GM19035 (cell line): ENCODE results near the gene FLOT1.
A peak's percentile ranks its signal among the peaks of the same experiment; 100 is the strongest.

Experiments
- ATAC-seq: cut with Tn5 transposase; IDR thresholded peaks from one replicate; pipeline ENCODE4 v1.9.1; 2021; ENCODE audit not compliant: unreplicated experiment

Gene FLOT1

GRCh38 chr6:30705620-30706019, 36.9 kb downstream of the FLOT1 start:
- ATAC-seq: no peak

DNA sequence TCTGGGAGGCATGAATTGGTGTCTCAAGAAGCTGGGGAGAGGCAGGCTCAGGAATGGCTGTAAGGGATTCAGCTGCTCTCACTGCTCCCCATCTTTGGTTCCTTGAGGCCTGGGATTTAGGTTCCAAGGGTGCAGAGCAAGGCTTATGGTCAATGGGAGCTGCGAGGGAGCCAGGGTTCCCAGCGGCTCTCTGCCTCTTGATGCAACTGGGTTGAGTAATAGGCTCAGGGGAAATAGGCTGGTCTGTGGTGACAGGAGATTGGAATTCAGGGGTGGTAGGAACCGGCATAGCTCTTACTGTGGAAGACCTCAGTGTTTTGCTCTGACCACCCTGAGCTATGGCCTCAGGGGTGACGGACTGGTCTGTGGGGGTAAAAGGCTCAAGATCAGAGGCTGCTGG, 38.7 kb downstream of the FLOT1 start:
- no peak for ATAC-seq

DNA sequence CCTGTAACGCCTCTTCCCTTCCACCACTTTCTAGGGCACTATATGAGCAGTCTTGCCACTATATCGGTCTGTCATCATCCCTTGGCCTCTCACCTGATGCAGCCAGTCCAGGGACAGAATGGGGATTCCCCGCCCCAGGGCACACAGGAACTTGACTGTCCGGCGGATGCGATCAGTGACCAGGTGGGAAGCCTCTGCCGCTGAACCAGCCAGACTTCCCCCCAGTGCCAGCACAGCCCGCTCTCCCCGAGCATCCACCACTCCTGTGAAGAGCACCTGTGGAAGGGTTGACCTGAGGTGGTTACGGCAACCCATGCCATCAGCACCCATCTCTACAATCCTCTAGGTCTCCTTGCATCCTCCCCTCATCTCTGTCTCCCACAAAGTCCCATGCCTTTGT, 39.5 kb downstream of the FLOT1 start:
- ATAC-seq: no peak

DNA sequence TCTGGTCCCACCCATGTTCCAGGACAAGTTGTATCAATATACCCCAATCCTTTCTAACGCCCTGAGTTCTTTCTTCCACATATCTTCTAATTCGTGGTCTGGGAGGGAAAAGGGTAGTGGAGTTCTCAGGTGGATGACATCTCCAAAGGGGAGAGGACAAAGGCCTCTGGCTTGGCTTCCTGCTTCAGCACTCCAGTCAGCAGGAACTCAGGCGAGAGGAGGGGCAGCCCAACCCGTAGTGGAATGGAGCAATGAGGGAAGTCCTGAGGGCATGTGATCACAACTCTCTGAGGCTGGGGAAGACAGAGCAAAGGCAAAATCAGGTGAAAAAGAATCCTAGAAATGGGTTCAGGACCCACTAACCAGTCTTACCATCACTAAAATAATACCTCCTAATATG, 42.1 kb downstream of the FLOT1 start:
- no peak for ATAC-seq

- ATAC-seq: no peak
Measured at GRCh38 chr6:30696432-30696831, 46.1 kb downstream of the FLOT1 start.

- no peak for ATAC-seq
Measured at GRCh38 chr6:30691208-30691847, 51.2 kb downstream of the FLOT1 start.

- ATAC-seq: no peak
Measured at GRCh38 chr6:30690403-30691207, 51.9 kb downstream of the FLOT1 start, which contains the start of gene NRM. Gene NRM, minus strand, starts transcription at chr6:30690984. Its CDS starts 10 bp downstream, at chr6:30690974.

- no peak for ATAC-seq
Measured at GRCh38 chr6:30689985-30690384, 52.5 kb downstream of the FLOT1 start.

DNA sequence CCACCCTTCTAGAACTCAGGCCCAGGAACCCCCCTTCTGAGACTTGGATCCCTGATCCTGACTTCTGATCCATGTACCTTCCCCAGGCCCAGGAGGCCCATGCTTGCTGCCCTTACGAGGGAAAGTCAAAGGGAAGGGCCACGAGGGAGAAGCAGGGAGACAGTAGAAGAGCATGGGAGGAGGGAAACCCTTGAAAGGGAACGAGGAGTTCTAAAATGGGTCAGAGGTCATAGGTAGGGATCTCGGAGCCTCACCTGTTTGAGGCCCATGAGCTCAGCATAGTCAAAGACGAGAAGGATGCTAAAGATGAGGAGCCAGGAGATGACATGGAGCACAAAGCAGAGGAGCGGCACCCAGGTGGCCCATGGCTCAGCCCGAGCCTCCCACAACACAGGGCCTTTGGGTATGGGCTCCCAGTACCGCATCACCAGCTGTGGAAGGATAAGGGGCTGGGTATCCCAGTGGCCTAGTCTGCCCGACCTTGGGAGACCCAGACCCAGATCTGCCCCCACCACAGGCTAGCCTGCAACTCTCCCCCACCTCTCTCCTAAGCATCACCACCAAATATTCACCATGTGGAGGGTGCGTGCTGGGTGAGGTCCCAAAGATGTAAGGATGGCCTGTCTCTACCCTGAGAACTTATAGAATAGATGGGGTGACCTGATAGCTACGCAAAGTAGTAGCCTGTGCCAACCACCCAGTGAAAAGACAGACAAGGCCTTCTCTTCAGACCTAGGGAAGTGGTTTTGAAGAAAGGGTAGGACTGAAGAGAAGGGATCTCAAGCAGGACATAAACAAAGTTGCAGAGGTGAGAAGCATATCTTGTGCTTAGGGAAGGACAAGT, 53.2 kb downstream of the FLOT1 start:
- no peak for ATAC-seq

DNA sequence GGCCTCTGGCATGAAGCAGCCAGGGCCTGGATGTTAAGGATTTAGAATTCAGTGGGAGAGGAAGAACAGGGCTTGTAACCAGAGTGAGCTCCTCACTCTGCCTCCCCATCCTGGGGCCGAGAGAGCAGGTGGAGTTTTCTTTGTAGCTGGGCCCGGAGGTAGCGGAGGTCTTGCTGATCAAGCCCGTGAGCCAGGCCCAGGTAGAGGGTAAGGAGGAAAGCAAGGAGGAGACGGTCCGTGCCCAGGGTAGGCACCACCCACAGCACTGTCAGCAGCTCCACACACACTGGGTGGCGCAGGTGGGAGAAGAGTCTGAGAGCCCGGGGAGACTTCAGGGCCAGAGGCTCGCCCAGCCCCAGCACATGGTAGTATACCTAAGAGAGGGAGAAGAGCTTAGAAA, 53.9 kb downstream of the FLOT1 start:
- no peak for ATAC-seq

DNA sequence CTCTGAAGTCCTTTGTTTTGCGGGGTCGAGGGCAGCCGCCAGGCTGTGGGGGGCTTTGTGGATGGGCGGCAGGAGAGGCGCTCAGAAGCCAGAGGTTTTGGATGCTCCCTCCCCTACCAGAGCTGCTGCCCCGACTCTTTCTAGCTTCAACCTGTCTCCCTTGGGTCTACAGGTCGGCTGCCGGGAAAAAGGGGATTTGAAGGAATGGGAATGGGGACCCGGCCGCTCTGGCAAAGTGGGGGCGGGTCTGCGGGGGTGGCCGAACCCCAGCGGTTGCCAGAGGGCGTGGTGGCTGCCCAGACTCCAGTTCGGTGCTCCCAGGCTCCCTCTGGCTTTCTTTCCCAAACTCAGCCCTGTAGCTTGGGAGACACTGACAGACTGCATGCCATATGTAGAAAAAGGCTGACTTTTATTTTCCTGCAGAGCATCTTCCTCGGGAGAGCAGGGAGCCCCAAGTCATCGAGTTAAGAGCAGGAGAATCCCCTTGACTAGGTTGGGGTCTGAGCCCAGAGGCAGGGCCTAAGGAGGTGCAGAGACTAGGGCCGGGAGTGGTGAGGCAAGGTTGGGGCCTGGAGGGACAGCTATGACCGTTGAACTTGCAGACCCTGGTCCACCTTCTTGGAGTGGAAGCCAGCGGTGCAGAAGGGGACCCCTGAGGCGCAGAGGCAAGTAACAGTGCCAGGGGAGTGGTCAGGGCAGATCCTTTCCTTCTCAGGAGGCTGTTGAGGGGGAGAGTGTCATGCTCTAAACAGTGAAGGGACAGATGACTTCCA, 54.6 kb downstream of the FLOT1 start:
- no peak for ATAC-seq

DNA sequence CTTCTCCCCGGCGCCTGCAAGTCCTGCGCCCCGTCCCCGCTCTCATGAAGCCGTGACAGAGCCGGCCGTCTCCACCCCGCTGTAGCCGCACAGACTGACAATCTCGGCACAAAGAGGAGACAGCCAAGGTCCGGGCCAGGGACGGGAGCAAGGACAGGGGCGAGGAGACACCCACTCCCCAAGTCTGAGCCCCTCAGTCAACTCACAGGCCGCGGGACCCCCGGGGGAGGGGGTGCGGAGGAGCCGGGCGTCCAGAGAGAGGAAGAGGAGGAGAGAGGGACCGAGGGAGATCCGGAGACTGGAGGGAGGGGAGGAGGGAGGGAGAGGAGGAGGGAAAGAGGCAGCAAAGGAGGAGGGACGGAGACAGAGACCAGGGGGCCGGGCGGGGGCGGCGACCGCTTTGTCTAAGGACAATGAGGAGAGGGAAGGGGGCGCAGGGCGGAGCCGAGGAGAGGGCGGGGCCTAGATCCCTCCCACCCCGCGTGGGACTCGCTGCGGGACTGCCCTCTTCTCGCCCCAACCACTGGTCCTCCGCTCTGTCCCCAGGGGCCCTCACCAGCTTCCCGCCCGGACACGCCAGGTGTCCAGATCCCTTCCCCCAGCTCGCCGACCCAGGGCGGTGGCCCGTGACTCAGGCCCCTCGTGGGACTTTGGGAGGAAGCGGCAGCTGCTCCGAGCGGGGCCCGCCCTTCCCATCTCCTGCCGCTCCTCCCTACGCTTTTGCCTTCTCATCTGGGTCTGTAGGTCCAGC, 55.4 kb downstream of the FLOT1 start:
- ATAC-seq: peak; percentile 35

GRCh38 chr6:30686009-30686907, 56.2 kb downstream of the FLOT1 start, which contains the start of gene PPP1R18:
Gene PPP1R18, minus strand, starts transcription at chr6:30686645. Its CDS starts 627 bp downstream, at chr6:30686018.
- peak; percentile 22 for ATAC-seq

- ATAC-seq: no peak
Measured at GRCh38 chr6:30685157-30686008, 57.1 kb downstream of the FLOT1 start.

GRCh38 chr6:30684386-30685156, 57.9 kb downstream of the FLOT1 start:
- no peak for ATAC-seq

GRCh38 chr6:30683980-30684338, 58.5 kb downstream of the FLOT1 start:
- no peak for ATAC-seq

GRCh38 chr6:30683183-30683979, 59.1 kb downstream of the FLOT1 start:
- no peak for ATAC-seq
